ENCODE results near the gene LPCAT3.
"Not testable (repeated sequence)": the region's sequence is repeated elsewhere in the genome, so short reads cannot be mapped to it uniquely, and the experiment has no call there.

DNA sequence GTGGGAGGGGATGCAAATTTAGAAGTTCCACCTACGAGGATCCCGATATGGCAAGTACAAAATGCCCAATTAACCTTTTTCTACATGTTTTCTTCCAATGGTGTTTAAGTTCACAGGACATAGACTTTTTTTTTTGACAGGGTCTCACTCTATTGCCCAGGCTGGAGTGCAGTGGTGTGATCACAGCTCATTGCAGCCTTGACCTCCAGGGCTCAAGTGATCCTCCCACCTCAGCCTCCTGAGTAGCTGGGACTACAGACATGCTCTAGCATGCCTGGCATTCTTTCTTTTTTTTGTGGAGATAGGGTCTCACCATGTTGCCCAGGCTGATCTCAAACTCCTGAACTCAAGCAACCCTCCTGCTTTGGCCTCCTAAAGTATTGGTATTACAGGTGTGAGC lies 37.5 kb upstream of the LPCAT3 start:
- TF ChIP-seq CTCF (IDR thresholded peaks at IDR 0.05); NR3C1 (IDR thresholded peaks at IDR 0.05); POLR2A (IDR thresholded peaks at IDR 0.05; ENCODE audit: low read length); EHMT2 (IDR thresholded peaks at IDR 0.05; ENCODE audit: low read depth): not testable (repeated sequence)
